AG04450 (cell line): Measurements from ENCODE around the gene DENND1C. TPM values are rescaled to one million over a fixed set of nuclear protein-coding genes. Genes with fewer than 3 reads are reported as not detected.

ENCODE experiments used
- CTCF ChIA-PET: fragments of 300-600, 350-600 bp; formaldehyde crosslinking; extraction: SDS; loops from one replicate; lab custom pipeline; 2022; ENCODE audit warnings: antibody characterized with exemption, inconsistent platforms; lab: Charles Lee
- POLR2A ChIA-PET: fragments of 350-600 bp; formaldehyde crosslinking; extraction: SDS; loops from one replicate; lab custom pipeline; 2021; ENCODE audit warnings: antibody characterized with exemption, inconsistent platforms; lab: Yijun Ruan, JAX
- DNase-seq: peaks from one replicate; pipeline ENCODE4 v3.0.0-alpha.2; 2011; ENCODE audit warnings: low read depth, low spot score
- H3K27ac ChIP-seq: one replicate; pipeline ENCODE4 v1.5.1; 2012; ENCODE audit warnings: low read depth, low read length, control low read depth
- H3K27me3 ChIP-seq: one replicate; pipeline ENCODE4 v1.6.0; 2012; ENCODE audit warnings: low read length; ENCODE audit not compliant: control insufficient read depth, insufficient read depth
- H3K4me3 ChIP-seq: 2 replicates; pipeline ENCODE4 v1.5.1; 2011; ENCODE audit warnings: mild to moderate bottlenecking, low read depth, low read length, control low read depth
- H3K9me3 ChIP-seq: 2 replicates; pipeline ENCODE4 v1.5.1; 2012; ENCODE audit warnings: low read length; ENCODE audit not compliant: control insufficient read depth, insufficient read depth
- polyA plus RNA-seq: library from polyadenylated mRNA; depleted of rRNA; stranded (reverse); fragments of >200 nt; gene quantifications from 2 replicates; pipeline ENCODE4 v1.2.3, GENCODE V29; 2011
- TF ChIP-seq, protein P1 (sequence below): IDR thresholded peaks from 2 replicates; pipeline ENCODE4 v1.5.1; 2011; ENCODE audit warnings: low read depth, low read length, control low read depth, inconsistent platforms

DENND1C gene
- polyA plus RNA-seq, 1 experiment, result not detected

DNA sequence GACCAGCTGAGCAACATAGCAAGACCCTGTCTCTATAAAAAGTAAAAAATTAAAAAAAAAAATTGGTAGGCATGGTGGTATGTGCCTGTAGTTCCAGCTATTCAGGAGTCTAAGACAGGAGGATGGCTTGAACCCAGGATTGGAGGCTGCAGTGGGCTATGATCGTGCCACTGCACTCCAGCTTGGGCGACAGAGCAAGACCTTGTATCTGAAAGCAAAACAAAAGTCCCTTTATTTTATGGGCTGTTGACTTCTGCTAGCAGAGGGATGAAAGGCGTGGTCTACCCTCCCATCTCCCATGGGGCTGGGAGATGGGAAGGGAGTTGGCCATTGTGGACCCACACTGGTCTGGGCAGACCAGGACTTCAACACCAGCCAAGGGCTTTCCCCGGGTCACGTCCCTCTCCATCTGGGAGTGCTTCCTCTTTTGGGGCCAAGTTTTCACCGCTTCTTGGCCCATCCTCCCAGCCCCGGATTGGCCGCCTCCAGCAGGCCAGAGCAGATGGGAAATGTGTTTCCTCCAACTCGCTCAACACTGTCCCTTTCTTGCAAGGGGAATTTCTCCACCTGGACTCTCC lies 47.0 kb upstream of the DENND1C start:
- no peak for DNase-seq
- Histone ChIP-seq H3K4me3 (no peak overlapping the region), H3K9me3 (no peaks in the 10 kb centered on the region), H3K27me3 (peaks cover 9% of the 10 kb centered on the region), H3K27ac (no peak overlapping the region)
- POLR2A ChIA-PET, result interaction anchor here (0.7 kb wide), 1 partner anchor 210 kb away, joined by 5 read pairs; no protein-coding TSS in a partner anchor
- CTCF ChIA-PET, result no interaction called here
- TF ChIP-seq, protein P1, sequence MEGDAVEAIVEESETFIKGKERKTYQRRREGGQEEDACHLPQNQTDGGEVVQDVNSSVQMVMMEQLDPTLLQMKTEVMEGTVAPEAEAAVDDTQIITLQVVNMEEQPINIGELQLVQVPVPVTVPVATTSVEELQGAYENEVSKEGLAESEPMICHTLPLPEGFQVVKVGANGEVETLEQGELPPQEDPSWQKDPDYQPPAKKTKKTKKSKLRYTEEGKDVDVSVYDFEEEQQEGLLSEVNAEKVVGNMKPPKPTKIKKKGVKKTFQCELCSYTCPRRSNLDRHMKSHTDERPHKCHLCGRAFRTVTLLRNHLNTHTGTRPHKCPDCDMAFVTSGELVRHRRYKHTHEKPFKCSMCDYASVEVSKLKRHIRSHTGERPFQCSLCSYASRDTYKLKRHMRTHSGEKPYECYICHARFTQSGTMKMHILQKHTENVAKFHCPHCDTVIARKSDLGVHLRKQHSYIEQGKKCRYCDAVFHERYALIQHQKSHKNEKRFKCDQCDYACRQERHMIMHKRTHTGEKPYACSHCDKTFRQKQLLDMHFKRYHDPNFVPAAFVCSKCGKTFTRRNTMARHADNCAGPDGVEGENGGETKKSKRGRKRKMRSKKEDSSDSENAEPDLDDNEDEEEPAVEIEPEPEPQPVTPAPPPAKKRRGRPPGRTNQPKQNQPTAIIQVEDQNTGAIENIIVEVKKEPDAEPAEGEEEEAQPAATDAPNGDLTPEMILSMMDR, result no peak

DNA sequence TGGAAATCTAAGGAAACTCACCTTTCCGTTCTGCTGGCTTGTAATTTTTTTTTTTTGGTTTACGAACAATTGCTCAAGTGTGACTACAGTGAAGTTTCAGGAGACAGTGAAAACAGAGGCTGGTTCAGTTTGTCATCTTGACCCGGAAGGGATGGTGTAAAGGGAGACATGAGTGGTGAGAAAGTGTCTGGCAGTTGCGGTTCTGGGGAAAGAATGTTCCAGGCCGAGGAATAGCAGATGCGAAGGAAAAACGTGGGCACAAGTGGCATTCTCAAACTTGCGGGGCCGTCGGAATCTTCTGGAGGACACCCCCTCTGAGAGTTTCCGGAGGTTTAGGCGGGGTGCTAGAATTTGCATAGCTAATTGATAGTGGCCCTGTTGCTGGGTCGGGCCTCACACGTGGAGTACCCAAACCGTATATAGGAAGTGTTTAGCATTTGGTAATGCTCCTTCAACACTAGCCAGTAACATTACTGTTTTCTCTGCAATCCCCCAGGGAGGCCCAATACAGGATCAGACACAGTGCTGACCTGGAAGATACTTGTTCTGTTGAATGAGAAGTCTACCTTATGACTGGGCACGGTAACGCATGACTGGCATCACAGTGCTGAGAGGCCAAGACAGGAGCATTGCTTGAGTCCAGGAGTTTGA lies 46.4 kb upstream of the DENND1C start:
- no peaks in the 10 kb centered on the region for H3K9me3 ChIP-seq
- H3K4me3 ChIP-seq, result no peak overlapping the region
- TF ChIP-seq, protein P1, result no peak
- peaks cover 9% of the 10 kb centered on the region for H3K27me3 ChIP-seq
- CTCF ChIA-PET, result no interaction called here
- DNase-seq, result no peak
- POLR2A ChIA-PET, result no interaction called here
- no peak overlapping the region for H3K27ac ChIP-seq

DNA sequence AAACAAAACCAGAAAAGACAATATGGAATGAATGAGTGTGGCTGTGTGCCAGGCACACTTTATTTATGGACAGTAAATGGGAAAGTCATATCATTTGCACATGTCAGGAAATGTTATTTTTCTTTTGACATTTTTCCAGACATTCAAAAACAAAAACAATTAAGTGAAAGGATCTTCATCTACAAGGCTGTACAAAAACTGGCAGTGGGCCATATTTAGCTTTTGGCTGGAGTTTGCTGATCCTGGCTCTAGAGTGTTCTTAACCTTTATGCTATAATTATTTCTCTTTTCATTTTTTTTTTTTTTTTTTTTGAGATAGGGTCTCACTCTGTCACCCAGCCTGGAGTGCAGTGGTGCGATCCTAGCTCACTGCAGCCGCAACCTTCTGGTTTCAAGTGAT lies 42.7 kb upstream of the DENND1C start:
- DNase-seq, result no peak

DNA sequence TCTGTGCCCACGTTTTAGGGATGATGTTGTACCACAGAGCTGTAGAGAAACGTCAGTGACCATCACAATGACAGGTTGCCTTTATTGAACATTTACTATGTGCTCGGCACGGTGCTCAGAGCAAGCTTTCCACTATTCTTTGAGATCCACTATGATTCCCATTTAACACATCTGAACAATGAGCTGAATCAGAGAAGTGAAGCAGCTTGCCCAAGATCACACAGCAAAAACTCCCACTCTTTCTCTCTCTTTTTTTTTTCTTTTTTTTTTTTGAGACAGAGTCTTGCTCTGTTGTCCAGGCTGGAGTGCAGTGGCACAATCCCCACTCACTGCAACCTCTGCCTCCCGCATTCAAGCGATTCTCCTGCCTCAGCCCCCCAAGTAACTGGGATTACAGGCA lies 41.1 kb upstream of the DENND1C start:
- ChIA-PET POLR2A (no interaction called here), CTCF (no interaction called here)
- Histone ChIP-seq H3K4me3 (no peak overlapping the region), H3K9me3 (no peaks in the 10 kb centered on the region), H3K27ac (no peak overlapping the region), H3K27me3 (peaks cover 3% of the 10 kb centered on the region)
- DNase-seq, result no peak
- TF ChIP-seq, protein P1, result no peak

More for the DNA sequence above, 42.7 kb upstream of the DENND1C start:
- POLR2A ChIA-PET, result no interaction called here
- Histone ChIP-seq H3K9me3 (no peaks in the 10 kb centered on the region), H3K4me3 (no peak overlapping the region), H3K27me3 (peaks cover 3% of the 10 kb centered on the region), H3K27ac (no peak overlapping the region)
- TF ChIP-seq, protein P1, result no peak
- CTCF ChIA-PET, result interaction anchor here (0.6 kb wide), 2 partner anchors 8 to 339 kb away, joined by 3 to 4 read pairs; no protein-coding TSS in a partner anchor
